Stimulated activated CD4-positive, alpha-beta T cell treated with anti-CD3 and anti-CD28 coated beads, TNF-alpha, amount 100 ng/mL, for 24 hours (primary cell): Measurements from ENCODE around the gene SMKR1.
"Not testable (repeated sequence)": the region's sequence is repeated elsewhere in the genome, so short reads cannot be mapped to it uniquely, and the experiment has no call there.

Experiments used
- DNase-seq, 3 experiments: peaks; one replicate each; pipeline ENCODE4 v3.0.0-alpha.2; 2020; ENCODE audit warnings: low read depth in 3 of 3

The SMKR1 gene

GRCh38 chr7:129525225-129525862 is 23.0 kb downstream of the SMKR1 start:
- DNase-seq, result no peak

GRCh38 chr7:129529643-129530042 is 27.3 kb downstream of the SMKR1 start:
- no peak for DNase-seq

- peak in 2 of 3 experiments; percentile 17 to 54 for DNase-seq
These were observed 28.6 kb downstream of the SMKR1 start for GRCh38 chr7:129530795-129531391.

- DNase-seq, result no peak
These were observed 29.4 kb downstream of the SMKR1 start for GRCh38 chr7:129531721-129532120.

- no peak for DNase-seq
These were observed 30.0 kb downstream of the SMKR1 start for GRCh38 chr7:129532375-129532774.

GRCh38 chr7:129534558-129535274 is 32.4 kb downstream of the SMKR1 start:
- DNase-seq, result not testable (repeated sequence)

- DNase-seq, result no peak
These were observed 33.6 kb downstream of the SMKR1 start for GRCh38 chr7:129535896-129536295.

- no peak for DNase-seq
These were observed 34.0 kb downstream of the SMKR1 start for GRCh38 chr7:129536323-129536722.

GRCh38 chr7:129538790-129539189 is 36.5 kb downstream of the SMKR1 start:
- DNase-seq, result no peak

GRCh38 chr7:129540340-129540739 is 38.0 kb downstream of the SMKR1 start:
- no peak for DNase-seq

GRCh38 chr7:129544700-129545099 is 42.4 kb downstream of the SMKR1 start:
- no peak for DNase-seq

- DNase-seq, result no peak
These were observed 48.5 kb downstream of the SMKR1 start for GRCh38 chr7:129550693-129551360.

- DNase-seq, result peak in 2 of 3 experiments; percentile 17 to 40
These were observed 51.6 kb downstream of the SMKR1 start for GRCh38 chr7:129553899-129554461.

- no peak for DNase-seq
These were observed 54.3 kb downstream of the SMKR1 start for GRCh38 chr7:129556607-129557133.

- no peak for DNase-seq
These were observed 55.6 kb downstream of the SMKR1 start for GRCh38 chr7:129557686-129558481.

- DNase-seq, result no peak
These were observed 57.2 kb downstream of the SMKR1 start for GRCh38 chr7:129559564-129559963.

- DNase-seq, result no peak
These were observed 58.5 kb downstream of the SMKR1 start for GRCh38 chr7:129560831-129561230.

- no peak for DNase-seq
These were observed 59.5 kb downstream of the SMKR1 start for GRCh38 chr7:129561677-129562359.
